HUDEP-2 (cell line): ENCODE results near the gene DENND1A.

Source experiments
- DNase-seq, 76 experiments: peaks; one replicate each; lab custom pipeline; 2025; ENCODE audit not compliant: unreplicated experiment in 76 of 76; lab: John Stamatoyannopoulos, UW

Gene DENND1A

DNA sequence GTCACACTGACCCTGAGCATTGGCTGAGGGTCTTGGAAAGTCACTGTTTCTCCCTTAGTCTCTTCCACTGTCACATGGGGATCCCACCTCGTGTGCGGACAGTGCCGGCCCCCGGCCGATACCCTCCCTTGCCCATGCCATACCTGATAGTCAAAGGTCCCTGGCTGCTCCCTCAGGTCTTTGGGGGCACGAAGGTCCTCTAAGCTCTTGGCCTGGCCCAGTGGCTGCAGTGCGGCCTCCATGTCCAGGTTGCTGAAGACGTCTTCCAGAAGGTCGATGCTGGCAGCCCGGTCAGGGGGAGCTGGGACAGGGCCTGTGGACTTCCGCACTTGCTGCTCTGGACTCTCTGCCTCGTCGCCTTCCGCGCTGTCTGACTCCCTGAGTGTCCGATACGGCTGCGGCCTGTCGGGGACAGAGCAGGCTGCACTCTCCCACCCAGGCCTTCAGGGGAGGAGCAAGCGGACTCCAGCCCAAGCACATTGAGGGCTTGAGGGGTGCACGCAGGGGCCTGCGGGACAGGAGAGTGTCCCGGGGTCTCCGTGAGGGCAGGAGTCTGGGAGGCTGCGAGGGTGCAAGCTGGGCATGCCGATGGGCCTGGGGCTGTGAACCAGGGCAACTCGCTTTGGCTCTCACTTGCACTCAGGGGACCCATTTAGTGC is 546.3 kb downstream of the DENND1A start:
- no peak for DNase-seq

- no peak for DNase-seq
These were observed 547.0 kb downstream of the DENND1A start for GRCh38 chr9:123382653-123383511.

DNA sequence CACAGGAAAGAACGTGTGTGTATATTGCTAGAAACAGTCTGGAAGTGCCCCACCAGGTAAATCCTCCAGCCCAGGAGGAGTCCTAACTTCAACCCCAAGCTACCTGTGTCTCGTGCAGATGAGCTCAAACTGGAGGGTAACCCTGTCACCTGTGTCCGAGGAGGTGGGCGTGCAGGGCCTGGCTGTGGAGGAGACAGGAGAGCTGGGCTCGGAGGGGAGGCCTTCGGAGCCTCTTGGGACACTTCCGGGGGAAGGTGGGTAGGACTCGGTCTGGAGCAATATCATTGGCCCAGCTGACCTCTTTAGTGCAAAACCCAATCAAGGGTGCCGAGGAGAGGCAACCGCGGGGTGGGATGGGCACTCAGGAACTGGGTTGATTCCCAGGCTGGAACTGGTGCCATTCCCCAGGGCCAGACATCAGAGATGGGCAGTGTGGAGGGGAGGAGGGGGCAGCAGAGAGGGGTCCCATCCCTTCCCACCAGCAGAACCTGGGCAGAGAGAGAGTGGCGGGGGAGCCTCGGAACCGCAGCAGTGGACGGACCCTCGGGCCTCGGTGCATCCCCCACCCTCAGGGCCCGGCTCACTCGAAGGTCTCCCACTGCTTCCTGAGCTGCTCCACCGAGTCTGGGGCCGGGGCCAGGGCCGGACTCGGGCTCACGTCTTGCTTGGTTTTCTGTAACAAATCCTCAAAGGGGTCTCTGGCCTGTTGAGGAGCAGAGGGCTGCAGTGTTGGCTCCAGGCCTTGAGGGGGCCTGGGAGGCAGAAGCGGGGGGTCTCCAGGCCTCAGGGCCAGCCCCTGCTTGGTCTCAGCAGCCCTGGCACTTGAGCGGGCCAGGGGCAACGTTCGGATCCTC is 548.8 kb downstream of the DENND1A start:
- DNase-seq, result no peak

DNA sequence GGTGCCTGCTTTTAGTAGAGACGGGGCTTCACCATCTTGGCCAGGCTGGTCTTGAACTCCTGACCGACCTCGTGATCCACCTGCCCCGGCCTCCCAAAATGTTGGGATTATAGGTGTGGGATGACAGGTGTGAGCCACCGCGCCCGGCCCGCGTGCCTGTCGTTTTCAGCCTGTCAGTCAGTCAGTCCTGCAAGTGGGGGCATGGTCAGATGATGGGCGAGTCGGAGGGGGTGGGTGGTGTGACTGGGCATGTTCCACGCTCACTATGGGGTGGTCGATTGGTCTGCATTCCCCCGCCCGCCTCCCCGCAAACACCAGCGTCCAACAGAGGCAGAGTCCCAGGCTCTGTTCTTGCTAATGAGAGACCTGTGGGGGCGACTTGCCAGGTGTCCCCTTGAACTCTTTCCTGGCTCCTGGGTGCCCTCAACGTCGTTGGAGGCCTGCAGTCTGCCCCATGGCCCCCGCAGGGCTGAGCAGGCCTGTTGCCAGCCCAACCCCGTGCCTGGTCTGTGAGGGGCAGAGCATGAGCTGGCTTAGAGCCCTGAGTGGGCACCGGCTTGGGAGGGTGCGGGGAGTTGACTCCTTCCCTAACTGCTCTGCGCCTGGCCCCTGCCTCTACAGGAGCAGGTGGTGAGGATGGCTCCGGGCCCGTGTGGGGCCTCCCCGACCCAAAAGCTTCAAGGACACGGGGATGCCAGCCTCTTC is 550.8 kb downstream of the DENND1A start:
- no peak for DNase-seq

DNA sequence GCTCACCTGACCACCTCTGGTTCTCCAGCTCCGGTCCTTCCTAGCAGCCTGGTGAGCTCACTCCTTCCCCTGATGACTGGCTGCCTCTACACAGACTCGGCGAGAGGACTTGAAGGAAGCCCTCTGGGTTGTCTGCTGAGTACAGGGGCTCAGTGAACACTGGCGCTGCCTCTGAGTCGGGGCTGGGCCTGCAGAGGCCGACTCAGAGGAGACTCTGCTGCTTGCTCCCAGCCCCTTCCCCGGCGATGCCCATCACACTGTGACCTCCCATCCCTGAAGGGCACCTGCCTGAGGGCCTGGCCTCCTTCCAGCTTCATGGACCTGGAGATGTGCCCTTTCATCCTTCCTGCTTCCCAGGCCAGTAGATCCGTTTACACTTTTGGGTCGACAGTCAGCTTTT is 551.9 kb downstream of the DENND1A start:
- DNase-seq, result no peak

DNA sequence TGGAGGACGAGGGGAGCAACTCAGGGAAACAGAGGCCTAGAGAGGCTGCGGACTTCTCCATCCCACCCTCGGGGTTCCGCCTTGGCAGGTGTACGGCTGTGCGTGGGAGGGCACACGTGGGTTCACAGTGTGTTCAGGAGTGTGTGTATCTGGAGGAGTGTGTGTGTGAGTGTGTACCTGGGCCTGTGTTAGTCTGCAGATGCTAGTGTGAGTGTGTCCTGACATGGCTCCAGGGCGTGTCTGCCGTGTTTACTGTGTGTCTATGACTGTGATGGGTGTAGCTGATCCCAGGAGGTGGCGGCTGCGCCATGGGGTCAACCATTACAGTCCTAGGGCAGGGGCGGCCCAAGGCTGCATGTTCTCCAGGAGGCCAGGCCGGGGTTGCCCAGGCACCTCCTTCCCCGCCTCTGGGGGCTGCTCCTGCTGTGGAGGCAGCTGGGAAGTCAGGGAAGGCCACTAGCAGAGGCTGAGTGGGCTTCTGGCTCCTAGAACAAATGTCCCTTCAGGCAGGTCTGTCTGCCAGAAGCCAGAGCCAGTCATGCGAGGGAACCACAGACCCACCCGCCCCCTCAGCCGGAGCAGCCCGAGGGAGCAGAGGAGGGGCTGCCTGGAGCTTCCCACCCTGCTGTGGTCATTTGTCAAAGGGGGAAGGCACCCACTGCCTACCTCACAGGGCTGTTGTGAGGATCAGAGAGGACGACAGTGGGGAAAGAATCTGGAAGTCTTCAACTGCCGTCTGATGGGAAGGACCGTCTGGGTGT is 552.5 kb downstream of the DENND1A start:
- DNase-seq, result peak in 3 of 76 experiments; percentile 5 to 9 (median 7)

DNA sequence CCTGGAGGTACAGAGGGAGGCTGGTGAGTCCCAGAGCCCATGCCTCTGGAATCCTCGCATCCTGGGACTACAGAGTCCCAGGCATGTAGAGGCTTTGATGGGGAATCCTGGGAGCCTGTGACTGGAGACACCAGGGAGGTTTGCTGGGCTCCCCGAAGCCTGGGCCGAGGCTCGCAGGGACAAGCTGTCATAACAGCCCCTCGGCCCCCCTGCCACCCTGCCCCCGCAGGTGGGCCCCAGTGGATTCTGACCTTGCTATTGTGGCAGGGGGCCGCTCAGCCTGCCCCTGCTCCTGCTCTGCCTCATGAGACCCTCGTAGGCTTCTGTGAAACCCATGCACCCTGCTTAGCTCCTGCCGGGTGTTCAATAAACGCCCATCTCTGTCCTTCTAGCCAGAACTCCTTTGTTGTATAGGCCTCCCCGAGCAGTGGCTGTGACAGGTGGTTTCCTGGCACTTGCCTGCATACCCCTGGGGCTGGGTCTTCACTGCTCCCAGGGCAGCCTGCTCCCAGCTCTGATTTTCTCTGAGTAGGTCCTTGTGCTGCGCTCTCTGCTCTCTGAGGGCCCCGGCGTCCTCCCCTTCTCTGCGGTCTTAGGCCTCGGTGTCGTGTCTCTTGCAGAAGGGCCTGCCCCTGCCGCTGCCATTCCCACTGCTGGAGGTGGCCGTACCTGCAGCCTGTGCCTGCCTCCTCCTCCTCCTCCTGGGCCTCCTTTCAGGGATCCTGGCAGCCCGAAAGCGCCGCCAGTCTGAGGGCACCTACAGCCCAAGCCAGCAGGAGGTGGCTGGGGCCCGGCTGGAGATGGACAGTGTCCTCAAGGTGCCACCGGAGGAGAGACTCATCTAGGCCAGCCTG is 553.5 kb downstream of the DENND1A start:
- no peak for DNase-seq

GRCh38 chr9:123375469-123376132 is 554.3 kb downstream of the DENND1A start:
- DNase-seq, result peak in 40 of 76 experiments; percentile 2 to 52 (median 26)

DNA sequence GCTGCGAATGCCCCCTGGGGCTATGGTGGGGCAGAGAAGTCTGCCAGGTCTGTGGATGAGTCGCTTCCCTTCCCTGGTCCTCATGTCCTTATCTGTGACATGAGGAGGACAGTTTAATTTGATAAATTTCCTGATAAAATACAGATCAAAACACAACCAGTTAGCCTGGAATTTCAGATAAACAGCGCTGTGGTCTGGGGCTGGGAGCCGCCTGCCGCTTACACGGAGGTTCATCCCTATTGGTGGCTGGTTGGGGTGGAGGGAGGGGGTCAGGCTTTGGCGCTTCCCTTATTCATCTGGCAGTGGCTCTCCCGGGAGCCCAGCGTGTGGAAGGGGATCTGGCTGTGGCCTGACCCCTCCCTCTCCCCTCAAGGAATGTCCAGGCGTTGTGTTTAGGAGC is 556.0 kb downstream of the DENND1A start:
- DNase-seq, result peak in 71 of 76 experiments; percentile 9 to 83 (median 56)

DNA sequence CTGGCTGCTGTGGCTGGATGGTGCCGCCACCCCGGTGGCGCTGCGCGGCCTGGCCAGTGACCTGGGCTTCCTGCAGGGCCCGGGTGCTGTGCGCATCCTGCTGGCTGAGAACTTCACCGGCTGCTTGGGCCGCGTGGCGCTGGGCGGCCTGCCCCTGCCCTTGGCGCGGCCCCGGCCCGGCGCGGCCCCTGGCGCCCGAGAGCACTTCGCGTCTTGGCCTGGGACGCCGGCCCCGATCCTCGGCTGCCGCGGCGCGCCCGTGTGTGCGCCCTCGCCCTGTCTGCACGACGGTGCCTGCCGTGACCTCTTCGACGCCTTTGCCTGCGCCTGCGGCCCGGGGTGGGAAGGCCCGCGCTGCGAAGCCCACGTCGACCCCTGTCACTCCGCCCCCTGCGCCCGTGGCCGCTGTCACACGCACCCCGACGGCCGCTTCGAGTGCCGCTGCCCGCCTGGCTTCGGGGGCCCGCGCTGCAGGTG is 556.4 kb downstream of the DENND1A start:
- peak in 36 of 76 experiments; percentile 8 to 73 (median 46) for DNase-seq

- DNase-seq, result peak in 3 of 76 experiments; percentile 24 to 45 (median 31)
These were observed 557.0 kb downstream of the DENND1A start for GRCh38 chr9:123372766-123373446.

- DNase-seq, result no peak
These were observed 557.9 kb downstream of the DENND1A start for GRCh38 chr9:123371805-123372590.

DNA sequence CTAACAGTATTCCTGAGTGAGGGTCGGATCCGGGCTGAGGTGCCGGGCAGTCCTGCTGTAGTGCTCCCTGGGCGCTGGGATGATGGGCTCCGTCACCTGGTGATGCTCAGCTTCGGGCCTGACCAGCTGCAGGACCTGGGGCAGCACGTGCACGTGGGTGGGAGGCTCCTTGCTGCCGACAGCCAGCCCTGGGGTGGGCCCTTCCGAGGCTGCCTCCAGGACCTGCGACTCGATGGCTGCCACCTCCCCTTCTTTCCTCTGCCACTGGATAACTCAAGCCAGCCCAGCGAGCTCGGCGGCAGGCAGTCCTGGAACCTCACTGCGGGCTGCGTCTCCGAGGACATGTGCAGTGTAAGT is 558.7 kb downstream of the DENND1A start:
- DNase-seq, result no peak

DNA sequence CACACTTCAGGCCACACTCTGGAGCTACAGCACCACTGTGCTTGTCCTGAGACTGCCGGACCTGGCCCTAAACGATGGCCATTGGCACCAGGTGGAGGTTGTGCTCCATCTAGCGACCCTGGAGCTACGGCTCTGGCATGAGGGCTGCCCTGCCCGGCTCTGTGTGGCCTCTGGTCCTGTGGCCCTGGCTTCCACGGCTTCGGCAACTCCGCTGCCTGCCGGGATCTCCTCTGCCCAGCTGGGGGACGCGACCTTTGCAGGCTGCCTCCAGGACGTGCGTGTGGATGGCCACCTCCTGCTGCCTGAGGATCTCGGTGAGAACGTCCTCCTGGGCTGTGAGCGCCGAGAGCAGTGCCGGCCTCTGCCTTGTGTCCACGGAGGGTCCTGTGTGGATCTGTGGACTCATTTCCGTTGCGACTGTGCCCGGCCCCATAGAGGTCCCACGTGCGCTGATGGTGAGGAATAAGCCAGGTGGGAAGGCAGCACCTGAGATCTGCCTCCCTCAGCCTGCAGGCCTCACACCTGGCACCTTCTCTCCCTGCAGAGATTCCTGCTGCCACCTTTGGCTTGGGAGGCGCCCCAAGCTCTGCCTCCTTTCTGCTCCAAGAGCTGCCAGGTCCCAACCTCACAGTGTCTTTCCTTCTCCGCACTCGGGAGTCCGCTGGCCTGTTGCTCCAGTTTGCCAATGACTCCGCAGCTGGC is 559.2 kb downstream of the DENND1A start:
- DNase-seq, result no peak

DNA sequence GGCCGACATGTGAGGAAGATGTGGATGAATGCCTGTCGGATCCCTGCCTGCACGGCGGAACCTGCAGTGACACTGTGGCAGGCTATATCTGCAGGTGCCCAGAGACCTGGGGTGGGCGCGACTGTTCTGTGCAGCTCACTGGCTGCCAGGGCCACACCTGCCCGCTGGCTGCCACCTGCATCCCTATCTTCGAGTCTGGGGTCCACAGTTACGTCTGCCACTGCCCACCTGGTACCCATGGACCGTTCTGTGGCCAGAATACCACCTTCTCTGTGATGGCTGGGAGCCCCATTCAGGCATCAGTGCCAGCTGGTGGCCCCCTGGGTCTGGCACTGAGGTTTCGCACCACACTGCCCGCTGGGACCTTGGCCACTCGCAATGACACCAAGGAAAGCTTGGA is 559.8 kb downstream of the DENND1A start:
- no peak for DNase-seq

DNA sequence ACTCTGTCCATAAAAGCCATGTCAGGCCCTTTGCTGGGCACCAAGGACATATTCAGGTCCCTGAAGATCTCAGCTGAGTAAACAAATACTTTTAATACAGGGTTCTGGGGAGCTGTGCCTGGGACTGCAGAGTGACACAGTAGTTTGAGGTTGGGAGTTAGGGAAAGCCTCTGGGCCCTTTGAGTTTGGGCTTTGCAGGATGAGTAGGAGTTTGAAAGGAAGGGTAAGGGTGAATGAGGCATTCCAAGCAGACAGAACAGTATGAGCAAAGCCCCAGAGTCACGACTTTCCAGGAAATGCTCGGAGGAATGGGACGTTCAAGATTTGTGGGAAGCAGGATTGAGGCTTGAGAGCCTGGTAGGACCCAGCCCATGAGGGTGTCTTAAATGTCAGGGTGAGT is 560.6 kb downstream of the DENND1A start:
- DNase-seq, result no peak
